Ascending aorta (tissue), 2 donors: ENCODE data around the gene ILK. TPM values are rescaled to one million over a fixed set of nuclear protein-coding genes. Genes with fewer than 3 reads are reported as not detected.

ENCODE experiments used
- DNase-seq, 2 donors: peaks; one replicate each; pipeline ENCODE4 v3.0.0-alpha.2; 2019; ENCODE audit warnings: low spot score in 2 of 2
- H3K27ac ChIP-seq, 2 donors: fragments of 200-600 bp; sonication (generic); one replicate each; pipeline ENCODE4 v1.5.1; 2016 to 2017; ENCODE audit warnings: mild to moderate bottlenecking in 1 of 2
- H3K27me3 ChIP-seq: fragments of 200-600 bp; sonication (generic); one replicate; pipeline ENCODE4 v1.5.1; 2017
- H3K36me3 ChIP-seq, 2 donors: fragments of 200-600 bp; sonication (generic); one replicate each; pipeline ENCODE4 v1.5.1; 2016
- H3K4me1 ChIP-seq, 2 donors: fragments of 200-600 bp; sonication (generic); one replicate each; pipeline ENCODE4 v1.5.1; 2016 to 2017; ENCODE audit warnings: mild to moderate bottlenecking in 1 of 2
- H3K4me3 ChIP-seq, 2 donors: fragments of 200-600 bp; sonication (generic); one replicate each; pipeline ENCODE4 v1.5.1; 2016 to 2017; ENCODE audit warnings: mild to moderate bottlenecking in 1 of 2
- H3K9me3 ChIP-seq, 2 donors: fragments of 200-600 bp; sonication (generic); one replicate each; pipeline ENCODE4 v1.5.1; 2016
- CTCF ChIP-seq, 3 experiments: fragments of 200-600 bp in 2 of 3; fragments of 450-650 bp in 1 of 3; sonication (generic) in 2 of 3; IDR thresholded peaks; one replicate each; pipeline ENCODE4 v1.5.1; 2016 to 2019; ENCODE audit warnings: antibody characterized with exemption in 3 of 3, mild to moderate bottlenecking in 1 of 3, moderate library complexity in 1 of 3
- intact Hi-C: fragments of 100-400 bp; cut with DNase I; formaldehyde crosslinking; loops from one replicate; pipeline ENCODE4 v1.15.1; 2023
- total RNA-seq: library from RNA; depleted of rRNA; stranded (reverse); fragments of >200 nt; gene quantifications from one replicate; pipeline ENCODE4 v1.1.0, GENCODE V29; 2016

Gene ILK
- total RNA-seq, 1 donor from 2014 or later: 183 TPM

GRCh38 chr11:6598555-6598954 is 5.0 kb upstream of the ILK start:
- Histone ChIP-seq H3K4me3 (no peak overlapping the region), H3K4me1 (peaks cover 9 to 26% of the 10 kb centered on the region in 2 donors), H3K9me3 (no peaks in the 10 kb centered on the region), H3K27ac (peak overlapping the region in 1 of 2 donors; percentile 20), H3K27me3 (no peaks in the 10 kb centered on the region), H3K36me3 (peaks cover 26 to 55% of the 10 kb centered on the region in 2 donors)
- no peak for DNase-seq
- TF ChIP-seq CTCF (IDR thresholded peaks at IDR 0.05): no peak
- intact Hi-C loops: no loop called here

GRCh38 chr11:6599449-6599848 is 4.1 kb upstream of the ILK start:
- H3K36me3 ChIP-seq: peaks cover 26 to 46% of the 10 kb centered on the region in 2 donors
- H3K4me3 ChIP-seq: no peak overlapping the region
- H3K27me3 ChIP-seq: no peaks in the 10 kb centered on the region
- intact Hi-C loops: no loop called here
- TF ChIP-seq CTCF (IDR thresholded peaks at IDR 0.05): no peak
- H3K9me3 ChIP-seq: no peaks in the 10 kb centered on the region
- H3K4me1 ChIP-seq: peaks cover 9 to 26% of the 10 kb centered on the region in 2 donors
- no peak overlapping the region for H3K27ac ChIP-seq
- DNase-seq: no peak

GRCh38 chr11:6599881-6600390 is 3.6 kb upstream of the ILK start:
- TF ChIP-seq CTCF (IDR thresholded peaks at IDR 0.05): no peak
- Histone ChIP-seq H3K27me3 (no peaks in the 10 kb centered on the region), H3K9me3 (no peaks in the 10 kb centered on the region), H3K4me1 (peaks cover 9 to 26% of the 10 kb centered on the region in 2 donors), H3K36me3 (peaks cover 26 to 42% of the 10 kb centered on the region in 2 donors), H3K4me3 (no peak overlapping the region), H3K27ac (no peak overlapping the region)
- intact Hi-C loops: loop anchor here (5.0 to 10.0 kb wide), 2 partner anchors 208 to 1385 kb away; partner anchors contain the start of genes EIF3F and SMPD1
- DNase-seq: no peak

- no peaks in the 10 kb centered on the region for H3K9me3 ChIP-seq
- H3K36me3 ChIP-seq: peaks cover 26 to 33% of the 10 kb centered on the region in 2 donors
- no peak for TF ChIP-seq CTCF (IDR thresholded peaks at IDR 0.05)
- no peak overlapping the region for H3K4me3 ChIP-seq
- intact Hi-C loops: loop anchor here (5.0 to 10.0 kb wide), 2 partner anchors 209 to 1384 kb away; partner anchors contain the start of genes EIF3F and SMPD1
- H3K27ac ChIP-seq: no peak overlapping the region
- DNase-seq: no peak
- H3K27me3 ChIP-seq: no peaks in the 10 kb centered on the region
- H3K4me1 ChIP-seq: peaks cover 9 to 26% of the 10 kb centered on the region in 2 donors
These were observed 2.5 kb upstream of the ILK start for GRCh38 chr11:6601041-6601461.

GRCh38 chr11:6602096-6602940 is 1.3 kb upstream of the ILK start:
- no peak for TF ChIP-seq CTCF (IDR thresholded peaks at IDR 0.05)
- H3K4me1 ChIP-seq: peaks cover 15 to 23% of the 10 kb centered on the region in 2 donors
- peak overlapping the region in 1 of 2 donors; percentile 95 for H3K27ac ChIP-seq
- H3K9me3 ChIP-seq: no peaks in the 10 kb centered on the region
- H3K36me3 ChIP-seq: peaks cover 26 to 32% of the 10 kb centered on the region in 2 donors
- DNase-seq: no peak
- intact Hi-C loops: loop anchor here (2.0 to 10.0 kb wide), 3 partner anchors 72 to 1382 kb away; partner anchors contain the start of genes EIF3F and SMPD1
- H3K27me3 ChIP-seq: no peaks in the 10 kb centered on the region
- H3K4me3 ChIP-seq: peak overlapping the region; percentile 64 to 92
